Endometrial microvascular endothelial cells (primary cell): ENCODE measurements around the gene GNAS-AS1. TPM values are rescaled to one million over a fixed set of nuclear protein-coding genes. Genes with fewer than 3 reads are reported as not detected.
"Not testable (repeated sequence)": the region's sequence is repeated elsewhere in the genome, so short reads cannot be mapped to it uniquely, and the experiment has no call there.

ENCODE experiments used
- in situ Hi-C: cut with HindIII; loops from 2 replicates; pipeline ENCODE4 v1.10.0; 2017; ENCODE audit warnings: low sequenced_read_pairs, low pct_unique_long_range_greater_than_20kb; ENCODE audit errors: inconsistent ontology term
- total RNA-seq: library from RNA; depleted of rRNA; stranded (reverse); fragments of >200 nt; gene quantifications from one replicate; pipeline ENCODE4 v1.2.3, GENCODE V29; 2015; ENCODE audit errors: inconsistent ontology term

GNAS-AS1 gene
- total RNA-seq, 1 donor from 2014 or later = not detected

DNA sequence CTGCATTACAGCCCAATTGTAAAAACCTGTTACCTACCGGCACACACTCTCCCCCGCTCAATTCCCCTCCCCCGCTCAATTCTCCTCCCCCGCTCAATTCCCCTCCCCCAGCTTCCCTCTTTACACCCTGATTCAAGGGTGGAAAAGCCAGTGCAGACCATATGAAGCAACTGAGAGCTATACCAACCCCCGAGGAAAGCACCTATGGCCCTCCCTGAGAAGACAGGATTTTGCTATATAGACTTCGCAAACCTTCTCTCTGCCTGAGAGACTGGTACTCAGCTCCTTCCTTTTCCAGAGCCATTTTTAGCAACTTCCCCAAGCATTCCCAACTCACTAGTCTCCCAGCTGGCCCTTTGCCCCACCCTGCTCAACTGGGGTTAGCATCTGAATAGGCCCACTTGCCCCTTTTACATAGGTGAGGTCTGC lies 7.6 kb downstream of the GNAS-AS1 start:
- in situ Hi-C loops = no loop called here

DNA sequence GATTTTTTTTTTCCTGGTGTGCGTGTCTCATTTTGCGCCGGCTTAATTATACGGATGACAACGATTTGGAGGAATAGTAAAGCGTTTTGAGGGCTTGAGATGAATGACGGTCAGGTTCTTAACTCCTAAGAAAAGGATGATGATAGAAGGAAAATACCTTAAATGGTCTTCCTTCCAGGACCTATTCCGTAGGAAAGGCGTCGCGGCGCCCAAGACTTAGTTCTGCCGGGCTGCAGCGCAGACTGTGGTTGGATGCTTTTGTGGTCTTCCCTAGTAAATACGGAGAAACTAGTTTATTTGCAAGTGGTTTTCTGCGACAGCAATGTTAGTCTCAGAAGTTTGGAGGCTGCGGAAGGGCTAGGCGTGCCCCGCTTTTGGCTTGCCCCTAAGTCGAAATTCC lies 8.4 kb downstream of the GNAS-AS1 start:
- in situ Hi-C loops = no loop called here

DNA sequence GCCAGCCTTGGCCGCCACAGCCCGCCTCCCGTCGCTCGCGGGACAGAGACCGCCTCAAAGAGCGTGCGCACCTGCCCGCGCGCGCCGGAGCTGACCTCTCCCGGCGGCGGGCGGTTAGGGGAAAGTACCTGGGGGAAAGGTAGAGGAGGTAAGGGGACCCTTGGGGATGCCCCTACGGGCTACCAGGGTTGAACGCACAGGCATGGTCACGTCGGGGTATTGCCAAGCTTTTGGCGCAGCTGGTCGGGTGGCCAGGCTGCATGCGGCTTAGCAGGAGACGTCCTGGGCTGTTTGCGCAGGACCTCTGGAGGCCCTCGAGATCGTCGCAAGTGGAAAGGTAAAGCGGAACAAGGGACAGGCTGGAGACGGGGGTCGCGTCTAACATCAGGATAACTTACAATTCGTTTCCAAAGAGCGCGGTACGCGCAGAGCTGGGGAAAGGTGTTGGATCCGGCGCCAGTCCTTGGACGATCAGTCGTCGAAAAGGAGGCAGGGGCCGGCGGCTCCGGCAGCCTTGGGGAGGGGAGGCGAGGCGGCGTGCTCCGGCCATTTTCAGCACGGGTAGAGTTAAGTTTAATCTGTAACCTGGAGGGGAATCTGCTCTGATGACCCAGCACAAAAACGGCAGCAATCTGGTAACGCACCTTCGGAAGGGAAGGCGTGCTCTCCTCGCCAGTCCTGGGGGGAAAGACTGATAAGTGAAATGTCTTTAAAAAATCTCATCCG lies 9.0 kb downstream of the GNAS-AS1 start:
- in situ Hi-C loops = no loop called here

DNA sequence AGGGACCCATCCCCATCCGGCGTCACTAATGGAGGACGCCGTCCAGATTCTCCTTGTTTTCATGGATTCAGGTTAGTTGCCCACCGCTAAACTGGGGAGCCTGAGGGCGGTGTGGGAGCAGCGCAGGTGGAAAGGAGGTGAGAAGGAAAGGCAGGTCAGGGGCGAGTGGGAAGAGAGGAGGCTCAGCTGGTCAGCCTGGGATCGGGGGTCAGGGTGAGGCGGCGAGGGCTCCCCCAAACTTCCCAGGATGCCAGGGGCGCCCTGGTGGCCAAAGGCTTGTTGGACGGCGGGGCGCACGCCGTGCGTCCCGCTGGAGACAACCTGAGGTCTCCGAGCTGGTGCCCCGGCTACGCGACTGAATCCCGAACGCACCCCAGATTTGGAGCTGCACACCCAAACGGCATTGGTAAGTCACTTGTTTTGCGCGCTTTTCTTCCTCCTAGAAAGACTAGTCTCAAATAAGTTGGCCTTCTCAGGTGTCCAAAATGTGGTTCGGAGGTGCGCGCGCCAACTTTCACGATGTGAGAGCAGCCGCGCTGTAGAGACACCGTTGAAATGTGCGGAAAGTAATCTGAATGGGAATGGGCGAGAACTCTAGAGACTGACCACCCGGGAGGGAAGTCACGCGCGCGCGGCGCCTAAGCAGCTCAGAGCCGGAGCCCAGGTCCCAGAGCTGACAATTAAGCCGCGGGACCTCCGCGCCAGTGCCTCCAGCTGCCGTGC lies 9.7 kb downstream of the GNAS-AS1 start:
- in situ Hi-C loops = no loop called here

DNA sequence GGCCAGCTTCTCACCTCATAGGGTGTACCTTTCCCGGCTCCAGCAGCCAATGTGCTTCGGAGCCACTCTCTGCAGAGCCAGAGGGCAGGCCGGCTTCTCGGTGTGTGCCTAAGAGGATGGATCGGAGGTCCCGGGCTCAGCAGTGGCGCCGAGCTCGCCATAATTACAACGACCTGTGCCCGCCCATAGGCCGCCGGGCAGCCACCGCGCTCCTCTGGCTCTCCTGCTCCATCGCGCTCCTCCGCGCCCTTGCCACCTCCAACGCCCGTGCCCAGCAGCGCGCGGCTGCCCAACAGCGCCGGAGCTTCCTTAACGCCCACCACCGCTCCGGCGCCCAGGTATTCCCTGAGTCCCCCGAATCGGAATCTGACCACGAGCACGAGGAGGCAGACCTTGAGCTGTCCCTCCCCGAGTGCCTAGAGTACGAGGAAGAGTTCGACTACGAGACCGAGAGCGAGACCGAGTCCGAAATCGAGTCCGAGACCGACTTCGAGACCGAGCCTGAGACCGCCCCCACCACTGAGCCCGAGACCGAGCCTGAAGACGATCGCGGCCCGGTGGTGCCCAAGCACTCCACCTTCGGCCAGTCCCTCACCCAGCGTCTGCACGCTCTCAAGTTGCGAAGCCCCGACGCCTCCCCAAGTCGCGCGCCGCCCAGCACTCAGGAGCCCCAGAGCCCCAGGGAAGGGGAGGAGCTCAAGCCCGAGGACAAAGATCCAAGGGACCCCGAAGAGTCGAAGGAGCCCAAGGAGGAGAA lies 10.5 kb downstream of the GNAS-AS1 start:
- in situ Hi-C loops = no loop called here

DNA sequence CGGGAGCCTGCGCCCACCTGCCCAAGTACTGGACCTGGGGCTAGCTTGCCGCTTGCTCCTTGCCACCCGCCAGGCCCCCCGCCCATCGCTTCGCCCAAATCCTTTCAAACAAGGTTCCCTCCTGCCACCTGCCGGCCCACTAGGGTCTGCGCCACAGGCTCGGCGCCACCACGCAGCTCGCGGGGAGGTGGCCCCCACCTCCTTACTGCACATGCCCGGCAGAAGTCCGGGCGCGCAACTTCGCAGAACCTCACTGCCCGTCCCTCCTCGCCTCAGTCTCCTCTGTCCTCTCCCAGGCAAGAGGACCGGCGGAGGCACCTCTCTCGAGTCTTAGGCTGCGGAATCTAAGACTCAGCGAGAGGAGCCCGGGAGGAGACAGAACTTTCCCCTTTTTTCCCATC lies 11.2 kb downstream of the GNAS-AS1 start:
- in situ Hi-C loops = no loop called here

DNA sequence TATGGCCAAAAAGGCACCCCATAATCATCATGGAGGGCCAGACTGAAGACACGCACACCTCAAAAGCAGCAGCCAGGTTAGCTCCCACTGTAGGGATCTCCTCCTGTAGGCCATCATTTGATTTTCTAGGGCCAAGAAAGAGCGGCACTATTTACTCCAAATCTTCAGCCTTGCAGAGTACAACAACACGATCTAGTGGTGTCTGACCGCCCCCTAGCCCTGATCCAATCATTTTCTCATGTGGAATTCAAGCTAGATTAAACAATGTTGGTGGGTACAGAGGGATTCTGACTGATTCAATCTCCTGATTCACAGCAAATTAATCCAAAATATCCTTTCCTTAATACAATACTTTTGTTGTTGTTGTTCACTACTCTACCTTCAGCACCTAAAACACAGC lies 12.5 kb downstream of the GNAS-AS1 start:
- in situ Hi-C loops = no loop called here

DNA sequence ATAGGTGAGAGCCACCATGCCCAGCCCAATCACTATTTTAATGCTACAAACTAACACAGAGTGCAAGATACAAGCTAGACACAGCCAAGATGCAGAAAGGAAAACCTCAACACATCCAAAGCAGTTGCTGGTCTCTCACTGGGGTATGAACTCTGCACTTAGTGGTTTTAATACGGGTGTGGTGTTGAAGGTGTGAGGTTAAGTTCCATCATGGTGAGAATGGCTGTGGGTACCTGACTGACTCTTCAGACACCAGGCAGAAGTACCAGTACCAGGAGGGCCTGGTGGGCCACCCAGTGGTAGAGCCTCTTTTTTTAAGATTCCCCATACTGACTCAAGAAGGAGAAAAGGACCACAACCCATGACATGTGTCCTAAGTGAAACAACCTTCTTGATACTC lies 13.0 kb downstream of the GNAS-AS1 start:
- in situ Hi-C loops = no loop called here

DNA sequence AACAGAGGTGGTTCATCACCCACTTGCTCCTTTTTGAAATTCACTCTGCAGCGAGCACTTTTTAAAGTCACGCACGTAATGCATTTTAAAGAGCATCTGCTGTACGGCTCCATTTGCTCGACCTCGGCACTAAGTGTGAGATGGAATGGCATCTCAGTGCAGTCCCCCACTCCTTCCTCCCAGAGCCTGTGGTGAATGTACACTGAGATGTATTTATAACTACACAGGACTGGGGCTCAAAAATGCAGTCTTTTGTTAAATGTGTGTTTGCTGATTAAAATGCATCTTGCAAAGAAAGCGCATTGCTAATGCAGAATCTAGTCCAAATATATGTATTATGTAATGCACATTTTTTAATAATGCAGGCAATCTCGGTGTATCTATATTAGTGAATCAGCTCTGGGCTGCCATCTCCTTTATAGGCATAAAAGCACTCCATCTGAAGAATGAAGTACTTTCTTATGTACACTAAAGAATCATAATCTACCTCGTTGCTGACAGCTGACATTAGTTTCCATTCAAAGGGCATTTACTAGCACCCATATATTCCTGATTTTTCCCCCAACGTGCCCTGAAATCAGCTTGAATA lies 14.0 kb downstream of the GNAS-AS1 start:
- in situ Hi-C loops = no loop called here

DNA sequence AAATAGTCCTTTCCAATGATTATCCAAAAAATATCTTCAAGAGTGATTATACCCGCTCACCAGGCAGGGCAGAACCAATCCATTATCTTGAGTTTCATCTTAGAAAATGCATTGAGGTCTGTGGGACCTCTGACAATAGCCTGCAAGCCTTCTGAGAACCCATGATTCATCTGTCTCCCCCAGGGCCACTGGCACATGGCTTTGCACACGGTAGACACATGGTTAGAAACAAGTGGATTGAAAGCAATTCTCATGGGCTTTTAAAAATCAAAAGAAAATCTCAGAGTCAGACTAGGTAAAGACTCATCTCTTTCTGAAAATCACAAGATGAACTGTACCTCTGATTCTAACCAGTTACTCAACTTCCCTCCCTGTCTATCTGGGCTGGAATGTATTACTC lies 15.5 kb downstream of the GNAS-AS1 start:
- in situ Hi-C loops = no loop called here

DNA sequence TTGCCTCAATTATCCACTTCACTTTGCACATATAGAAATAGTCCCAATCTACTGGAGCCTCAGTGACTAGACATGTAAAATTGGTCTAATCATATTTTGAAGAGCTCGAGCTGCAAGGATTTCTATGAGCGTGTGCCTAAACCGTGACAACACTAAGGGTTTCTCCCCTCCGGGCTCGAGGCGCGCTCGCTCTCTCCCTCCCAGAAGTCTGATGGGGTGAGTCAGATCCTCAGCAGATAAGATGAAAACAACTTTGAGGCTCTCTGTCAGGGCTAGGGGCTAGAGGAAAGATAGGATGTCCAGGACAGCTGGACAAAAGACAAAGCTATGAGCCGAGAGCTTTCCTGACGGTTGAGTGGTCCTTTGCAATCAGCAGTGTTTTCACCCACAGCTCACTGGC lies 16.8 kb downstream of the GNAS-AS1 start:
- in situ Hi-C loops = no loop called here

DNA sequence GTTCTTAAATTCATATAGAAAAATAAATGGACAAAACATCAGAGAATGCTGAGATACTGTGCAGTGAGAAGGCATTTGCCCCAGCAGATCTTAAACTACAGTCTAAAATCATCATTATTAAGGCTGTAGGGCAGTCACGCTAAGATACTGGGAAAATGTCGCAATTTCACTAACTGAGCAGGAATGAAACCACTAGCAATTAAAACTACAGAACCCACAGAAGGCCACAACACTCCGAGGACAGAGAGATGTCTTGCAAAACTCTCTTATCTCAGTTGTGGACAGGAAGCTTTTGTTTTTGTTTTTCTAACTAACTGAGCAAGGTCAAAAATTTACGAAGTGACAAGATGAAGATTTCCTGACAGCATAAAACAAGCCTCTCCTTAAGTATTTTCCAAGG lies 18.2 kb downstream of the GNAS-AS1 start:
- in situ Hi-C loops = no loop called here

DNA sequence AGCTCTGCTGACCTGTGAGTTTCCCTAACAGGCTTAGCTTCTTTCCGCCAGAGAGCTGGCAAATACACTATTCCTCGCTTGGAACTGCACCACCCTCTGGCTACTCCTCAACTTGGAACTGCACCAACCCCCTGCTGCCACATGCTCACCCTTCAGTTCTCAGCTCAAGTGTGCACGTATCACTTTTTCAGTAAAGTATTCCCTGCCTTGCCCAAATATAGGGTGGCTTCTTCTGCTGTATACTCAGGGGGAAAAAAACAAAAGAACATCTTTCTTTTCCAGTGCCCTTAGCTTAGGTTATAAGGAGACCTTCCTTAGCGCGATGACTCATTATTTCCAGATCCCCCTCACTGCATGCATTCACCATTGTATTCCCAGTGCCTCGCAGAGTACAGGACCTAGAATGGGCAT lies 21.2 kb downstream of the GNAS-AS1 start:
- in situ Hi-C loops = no loop called here

DNA sequence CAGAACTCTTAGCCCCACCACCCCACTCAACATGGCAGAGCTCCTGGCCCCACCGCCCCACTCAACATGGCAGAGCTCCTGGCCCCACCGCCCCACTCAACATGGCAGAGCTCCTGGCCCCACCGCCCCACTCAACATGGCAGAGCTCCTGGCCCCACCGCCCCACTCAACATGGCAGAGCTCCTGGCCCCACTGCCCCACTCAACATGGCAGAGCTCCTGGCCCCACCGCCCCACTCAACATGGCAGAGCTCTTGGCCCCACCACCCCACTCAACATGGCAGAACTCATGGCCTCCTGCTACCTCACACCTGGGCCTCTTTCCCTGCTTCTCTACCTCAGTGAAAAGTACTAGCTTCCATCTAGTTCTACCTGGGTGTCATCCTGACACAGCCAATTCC lies 21.9 kb downstream of the GNAS-AS1 start:
- in situ Hi-C loops = not testable (repeated sequence)

DNA sequence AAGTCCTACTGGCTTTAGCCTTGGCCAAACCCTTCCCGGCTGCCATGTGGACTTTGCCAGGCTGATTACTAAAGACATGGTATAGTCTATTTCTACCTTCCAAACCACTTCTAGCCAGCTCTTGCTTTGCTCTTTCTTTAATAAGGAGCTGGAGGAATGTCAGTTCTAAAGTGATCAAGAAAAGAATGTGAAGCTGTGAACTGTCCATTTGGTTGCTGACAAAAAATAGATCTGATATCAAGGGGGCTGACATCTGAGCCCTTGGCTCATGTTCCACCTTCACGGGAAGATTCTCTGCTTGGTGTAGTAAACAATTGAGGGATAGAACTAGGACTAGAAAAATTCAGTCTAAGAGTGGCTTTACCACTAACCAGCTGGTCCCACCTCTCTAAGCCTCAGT lies 22.6 kb downstream of the GNAS-AS1 start:
- in situ Hi-C loops = no loop called here

DNA sequence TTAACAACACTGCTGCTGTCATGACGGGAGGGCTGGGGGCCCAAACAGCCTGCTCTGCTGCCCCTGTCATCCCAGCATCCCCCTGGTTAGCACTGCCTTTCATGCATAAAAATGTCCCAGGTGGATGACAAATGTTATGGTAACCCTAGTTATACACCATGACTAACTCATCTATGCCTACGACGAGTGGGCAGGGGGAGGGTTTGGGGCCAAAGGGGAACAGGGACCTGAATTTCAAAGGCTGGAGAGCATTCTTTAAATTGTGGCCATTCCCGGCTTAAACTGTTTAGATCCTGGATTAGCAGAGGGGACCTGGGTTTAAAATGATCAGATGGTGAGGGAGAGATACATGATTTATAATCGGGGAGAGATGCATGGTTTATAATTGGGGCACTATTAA lies 24.4 kb downstream of the GNAS-AS1 start:
- in situ Hi-C loops = no loop called here

DNA sequence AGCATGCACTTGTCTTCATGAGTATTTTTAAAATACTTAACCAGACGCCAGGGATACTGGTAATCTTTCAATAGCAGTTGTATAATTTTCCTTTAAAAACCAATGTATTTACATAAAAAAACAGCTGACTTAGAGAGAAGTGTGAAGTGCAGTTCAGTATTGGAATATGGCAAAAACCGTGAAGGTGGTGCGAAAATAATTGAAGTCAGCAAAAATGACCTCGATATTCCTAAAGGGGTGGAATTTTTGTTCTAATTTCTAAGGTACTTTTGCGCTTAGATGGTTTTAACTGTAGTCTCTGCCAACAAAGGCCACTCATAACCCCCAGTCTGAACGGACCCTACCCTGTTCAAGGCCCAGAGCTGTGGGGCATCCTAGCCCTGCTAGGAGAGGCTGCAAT lies 25.3 kb downstream of the GNAS-AS1 start:
- in situ Hi-C loops = no loop called here

DNA sequence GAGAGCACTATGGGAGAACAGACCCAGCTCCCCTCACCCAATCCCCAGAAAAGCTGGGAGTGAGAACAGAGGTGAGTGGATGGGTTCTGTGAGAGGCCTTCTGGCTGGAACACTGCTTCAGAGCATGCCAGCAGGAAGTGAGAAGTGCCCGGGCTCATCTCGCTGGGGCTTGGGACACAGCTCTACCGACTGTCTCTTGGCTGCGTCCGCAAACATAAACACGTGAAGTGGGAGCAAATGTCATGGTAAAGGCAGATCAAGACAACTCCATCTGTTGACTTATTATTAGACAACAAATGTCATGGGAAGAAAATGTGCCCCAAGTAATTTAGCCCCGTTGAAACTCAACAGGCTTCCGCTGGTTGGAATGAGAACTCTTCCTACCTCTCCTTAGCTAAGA lies 25.9 kb downstream of the GNAS-AS1 start:
- in situ Hi-C loops = no loop called here
